GM23338 (cell line): ENCODE data around the gene INPP5A. TPM values are rescaled to one million over a fixed set of nuclear protein-coding genes. Genes with fewer than 3 reads are reported as not detected.
A peak's percentile ranks its signal among the peaks of the same experiment; 100 is the strongest.

ENCODE experiments used
- ATAC-seq: fragments of 200-7000 bp; cut with Tn5 transposase; 3 replicates; pipeline ENCODE4 v1.9.1; 2020
- DNase-seq: peaks from one replicate; pipeline ENCODE4 v3.0.0-alpha.2; 2015; ENCODE audit warnings: low spot score
- H2AFZ ChIP-seq: fragments of 200-600 bp; sonication (generic); 2 replicates; pipeline ENCODE4 v1.8.0; 2016; ENCODE audit warnings: antibody characterized with exemption, mild to moderate bottlenecking, moderate library complexity
- H3F3A ChIP-seq: fragments of 200-600 bp; sonication (generic); replicated peaks from 2 replicates; pipeline ENCODE4 v1.8.0; 2017; ENCODE audit warnings: antibody characterized with exemption, mixed run types, low read depth
- H3K27ac ChIP-seq: fragments of 200-600 bp; sonication (generic); 2 replicates; pipeline ENCODE4 v1.6.1; 2016; ENCODE audit warnings: low read depth
- H3K27me3 ChIP-seq: fragments of 200-600 bp; sonication (generic); 2 replicates; pipeline ENCODE4 v1.8.0; 2016; ENCODE audit warnings: mild to moderate bottlenecking, mixed run types, moderate library complexity; ENCODE audit not compliant: insufficient read depth
- H3K36me3 ChIP-seq: fragments of 200-600 bp; sonication (generic); 2 replicates; pipeline ENCODE4 v1.8.0; 2016; ENCODE audit warnings: mild to moderate bottlenecking; ENCODE audit not compliant: insufficient read depth
- H3K4me1 ChIP-seq: fragments of 200-600 bp; sonication (generic); 2 replicates; pipeline ENCODE4 v1.8.0; 2016; ENCODE audit warnings: mild to moderate bottlenecking, moderate library complexity; ENCODE audit not compliant: insufficient read depth
- H3K4me2 ChIP-seq: fragments of 200-600 bp; sonication (generic); 2 replicates; pipeline ENCODE4 v1.7.1; 2017; ENCODE audit warnings: mixed run types
- H3K4me3 ChIP-seq: fragments of 200-600 bp; sonication (generic); 2 replicates; pipeline ENCODE4 v1.6.1; 2016; ENCODE audit warnings: mixed run types
- H3K79me2 ChIP-seq: fragments of 200-600 bp; sonication (generic); replicated peaks from 2 replicates; pipeline ENCODE4 v1.8.0; 2017; ENCODE audit warnings: mild to moderate bottlenecking; ENCODE audit not compliant: insufficient read depth
- H3K9me2 ChIP-seq: fragments of 200-600 bp; sonication (generic); 2 replicates; pipeline ENCODE4 v1.8.0; 2017; ENCODE audit not compliant: insufficient read depth
- H4K20me1 ChIP-seq: fragments of 200-600 bp; sonication (generic); replicated peaks from 2 replicates; pipeline ENCODE4 v1.8.0; 2017; ENCODE audit warnings: mild to moderate bottlenecking; ENCODE audit not compliant: insufficient read depth
- H3K27ac Mint-ChIP-seq: 2 replicates; pipeline ENCODE4 v1.8.0; 2020; ENCODE audit warnings: inconsistent platforms, mild to moderate bottlenecking, moderate library complexity, mixed read lengths
- H3K27me3 Mint-ChIP-seq: 3 replicates; pipeline ENCODE4 v1.8.0; 2022; ENCODE audit warnings: low read depth, mild to moderate bottlenecking, moderate library complexity, mixed read lengths, inconsistent platforms; ENCODE audit not compliant: insufficient read depth, poor library complexity
- H3K36me3 Mint-ChIP-seq: 3 replicates; pipeline ENCODE4 v1.8.0; 2021; ENCODE audit warnings: low read depth, mild to moderate bottlenecking, inconsistent platforms, moderate library complexity, mixed read lengths
- H3K4me1 Mint-ChIP-seq: 3 replicates; pipeline ENCODE4 v1.8.0; 2020; ENCODE audit warnings: mild to moderate bottlenecking, inconsistent platforms, mixed read lengths
- H3K4me3 Mint-ChIP-seq: 3 replicates; pipeline ENCODE4 v1.8.0; 2021; ENCODE audit warnings: moderate library complexity, mild to moderate bottlenecking, inconsistent platforms, mixed read lengths
- H3K9me3 Mint-ChIP-seq: 3 replicates; pipeline ENCODE4 v1.8.0; 2020; ENCODE audit warnings: moderate library complexity, mild to moderate bottlenecking, inconsistent platforms, mixed read lengths
- EZH2 ChIP-seq: fragments of 200-600 bp; sonication (generic); IDR thresholded peaks from one replicate; pipeline ENCODE4 v1.8.0; 2017; ENCODE audit warnings: antibody characterized with exemption, mild to moderate bottlenecking, low read depth; ENCODE audit not compliant: unreplicated experiment
- EZH2phosphoT487 ChIP-seq: fragments of 200-600 bp; sonication (generic); IDR thresholded peaks from one replicate; pipeline ENCODE4 v1.8.1; 2018; ENCODE audit warnings: antibody characterized with exemption; ENCODE audit not compliant: unreplicated experiment
- POLR2AphosphoS5 ChIP-seq: IDR thresholded peaks from 2 replicates; pipeline ENCODE4 v1.6.1; 2016; ENCODE audit warnings: antibody characterized with exemption, low read depth
- STAT1 ChIP-seq: IDR thresholded peaks from one replicate; pipeline ENCODE4 v1.6.1; 2016; ENCODE audit warnings: antibody characterized with exemption; ENCODE audit not compliant: unreplicated experiment
- ZNF114 ChIP-seq: fragments of 250-450 bp; sonication (Bioruptor Pico); IDR thresholded peaks from 2 replicates; pipeline ENCODE4 v1.5.0; 2020; ENCODE audit warnings: mild to moderate bottlenecking, moderate library complexity
- ZNF331 ChIP-seq: fragments of 250-450 bp; sonication (Bioruptor Pico); IDR thresholded peaks from 2 replicates; pipeline ENCODE4 v1.5.0; 2020; ENCODE audit warnings: low read depth, mild to moderate bottlenecking, moderate library complexity
- polyA plus RNA-seq: library from polyadenylated mRNA; unstranded; fragments of >200 nt; fragmentation: Nextera tagmentation; extraction: Ambion mirVana; gene quantifications from 2 replicates; pipeline ENCODE4 v1.2.1, GENCODE V29; 2016
- total RNA-seq: library from RNA; depleted of rRNA; stranded (reverse); fragments of >200 nt; shearing (Covaris generic); gene quantifications from 2 replicates; pipeline ENCODE4 v1.2.3, GENCODE V29; 2014
- TF ChIP-seq, protein P1 (sequence below): IDR thresholded peaks from one replicate; pipeline ENCODE4 v1.6.1; 2018; ENCODE audit warnings: antibody characterized with exemption; ENCODE audit not compliant: unreplicated experiment
- TF ChIP-seq, protein P2 (sequence below), 2 experiments: fragments of 200-600 bp in 1 of 2; sonication (generic) in 1 of 2; conservative IDR thresholded peaks; 2 replicates each; pipeline versions ENCODE4 v1.5.1 to v1.6.1; 2016 to 2017; ENCODE audit warnings: antibody characterized with exemption in 2 of 2, low read depth in 2 of 2, mild to moderate bottlenecking in 2 of 2, moderate library complexity in 1 of 2
- TF ChIP-seq, protein P3 (sequence below): IDR thresholded peaks from 2 replicates; pipeline ENCODE4 v1.6.1; 2016; ENCODE audit warnings: antibody characterized with exemption

The INPP5A gene
- total and polyA plus RNA-seq, 2 experiments from 2014 or later, result 5.9 to 40.6 TPM

DNA sequence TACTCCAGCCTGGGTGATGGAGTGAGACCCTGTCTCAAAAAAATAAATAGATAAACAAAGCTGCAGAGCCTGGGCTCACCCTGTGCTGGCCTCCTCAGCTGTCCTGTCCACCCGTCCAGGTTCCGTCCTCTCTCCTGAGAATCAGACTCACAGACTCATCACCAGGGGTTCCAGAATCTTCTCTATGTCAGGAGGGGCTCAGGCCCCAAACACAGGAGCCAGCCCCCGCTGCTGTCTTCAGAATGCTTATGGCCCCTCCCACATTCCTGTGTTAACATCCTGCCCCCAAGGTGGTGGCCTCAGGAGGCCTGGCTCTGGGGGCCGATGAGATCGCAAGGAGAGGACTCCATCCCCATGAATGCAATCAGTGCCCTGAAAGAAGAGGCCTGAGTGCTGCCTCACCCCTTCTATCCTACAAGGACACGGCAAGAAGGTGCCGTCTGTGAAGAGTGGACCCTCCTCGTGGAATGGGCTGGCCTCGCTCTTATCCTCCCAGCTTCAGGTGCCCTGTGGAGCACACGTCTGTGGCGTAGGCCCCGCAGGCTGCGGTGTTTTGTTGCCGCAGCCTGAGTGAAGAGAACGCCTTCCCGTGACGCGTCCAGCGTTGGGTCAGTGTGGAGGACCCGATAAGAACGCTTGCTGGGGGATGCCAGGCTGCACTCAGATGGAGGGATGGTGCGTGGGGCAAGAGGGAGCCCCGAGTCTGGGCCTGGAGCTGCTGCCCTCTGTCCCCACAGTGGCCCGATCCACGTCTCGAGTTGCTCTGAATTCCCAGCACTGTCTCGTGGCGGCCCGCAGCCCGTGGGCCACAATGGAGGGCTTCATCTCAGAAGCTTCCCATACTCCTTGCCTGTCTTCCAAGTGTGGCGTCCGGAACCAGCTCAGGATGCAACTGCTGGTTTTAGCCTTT is 77.1 kb downstream of the INPP5A start:
- Mint-ChIP-seq H3K27ac (no peak overlapping the region), H3K27me3 (peaks cover 20% of the 10 kb centered on the region), H3K9me3 (peaks cover 25% of the 10 kb centered on the region), H3K36me3 (peaks cover 11% of the 10 kb centered on the region), H3K4me3 (no peak overlapping the region), H3K4me1 (peaks cover 6% of the 10 kb centered on the region; the same call in 2 of the 3 replicates)
- Histone ChIP-seq H3K27ac (no peak overlapping the region), H3K4me2 (no peak overlapping the region), H3K79me2 (no peaks in the 10 kb centered on the region), H3K4me3 (no peak overlapping the region), H3K9me2 (peaks cover 3% of the 10 kb centered on the region; the same call in 1 of the 2 replicates), H2AFZ (no peak overlapping the region), H3K4me1 (no peaks in the 10 kb centered on the region), H3K27me3 (no peaks in the 10 kb centered on the region), H3F3A (no peaks in the 10 kb centered on the region), H3K36me3 (no peaks in the 10 kb centered on the region), H4K20me1 (no peaks in the 10 kb centered on the region)
- ATAC-seq (peak; percentile 36; the same call in 2 of the 3 replicates), DNase-seq (no peak)
- TF ChIP-seq, protein P1, sequence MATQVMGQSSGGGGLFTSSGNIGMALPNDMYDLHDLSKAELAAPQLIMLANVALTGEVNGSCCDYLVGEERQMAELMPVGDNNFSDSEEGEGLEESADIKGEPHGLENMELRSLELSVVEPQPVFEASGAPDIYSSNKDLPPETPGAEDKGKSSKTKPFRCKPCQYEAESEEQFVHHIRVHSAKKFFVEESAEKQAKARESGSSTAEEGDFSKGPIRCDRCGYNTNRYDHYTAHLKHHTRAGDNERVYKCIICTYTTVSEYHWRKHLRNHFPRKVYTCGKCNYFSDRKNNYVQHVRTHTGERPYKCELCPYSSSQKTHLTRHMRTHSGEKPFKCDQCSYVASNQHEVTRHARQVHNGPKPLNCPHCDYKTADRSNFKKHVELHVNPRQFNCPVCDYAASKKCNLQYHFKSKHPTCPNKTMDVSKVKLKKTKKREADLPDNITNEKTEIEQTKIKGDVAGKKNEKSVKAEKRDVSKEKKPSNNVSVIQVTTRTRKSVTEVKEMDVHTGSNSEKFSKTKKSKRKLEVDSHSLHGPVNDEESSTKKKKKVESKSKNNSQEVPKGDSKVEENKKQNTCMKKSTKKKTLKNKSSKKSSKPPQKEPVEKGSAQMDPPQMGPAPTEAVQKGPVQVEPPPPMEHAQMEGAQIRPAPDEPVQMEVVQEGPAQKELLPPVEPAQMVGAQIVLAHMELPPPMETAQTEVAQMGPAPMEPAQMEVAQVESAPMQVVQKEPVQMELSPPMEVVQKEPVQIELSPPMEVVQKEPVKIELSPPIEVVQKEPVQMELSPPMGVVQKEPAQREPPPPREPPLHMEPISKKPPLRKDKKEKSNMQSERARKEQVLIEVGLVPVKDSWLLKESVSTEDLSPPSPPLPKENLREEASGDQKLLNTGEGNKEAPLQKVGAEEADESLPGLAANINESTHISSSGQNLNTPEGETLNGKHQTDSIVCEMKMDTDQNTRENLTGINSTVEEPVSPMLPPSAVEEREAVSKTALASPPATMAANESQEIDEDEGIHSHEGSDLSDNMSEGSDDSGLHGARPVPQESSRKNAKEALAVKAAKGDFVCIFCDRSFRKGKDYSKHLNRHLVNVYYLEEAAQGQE, result no peak
- TF ChIP-seq EZH2 (no peak), STAT1 (no peak), ZNF331 (no peak), POLR2AphosphoS5 (no peak), EZH2phosphoT487 (no peak), ZNF114 (no peak)
- TF ChIP-seq, protein P2, sequence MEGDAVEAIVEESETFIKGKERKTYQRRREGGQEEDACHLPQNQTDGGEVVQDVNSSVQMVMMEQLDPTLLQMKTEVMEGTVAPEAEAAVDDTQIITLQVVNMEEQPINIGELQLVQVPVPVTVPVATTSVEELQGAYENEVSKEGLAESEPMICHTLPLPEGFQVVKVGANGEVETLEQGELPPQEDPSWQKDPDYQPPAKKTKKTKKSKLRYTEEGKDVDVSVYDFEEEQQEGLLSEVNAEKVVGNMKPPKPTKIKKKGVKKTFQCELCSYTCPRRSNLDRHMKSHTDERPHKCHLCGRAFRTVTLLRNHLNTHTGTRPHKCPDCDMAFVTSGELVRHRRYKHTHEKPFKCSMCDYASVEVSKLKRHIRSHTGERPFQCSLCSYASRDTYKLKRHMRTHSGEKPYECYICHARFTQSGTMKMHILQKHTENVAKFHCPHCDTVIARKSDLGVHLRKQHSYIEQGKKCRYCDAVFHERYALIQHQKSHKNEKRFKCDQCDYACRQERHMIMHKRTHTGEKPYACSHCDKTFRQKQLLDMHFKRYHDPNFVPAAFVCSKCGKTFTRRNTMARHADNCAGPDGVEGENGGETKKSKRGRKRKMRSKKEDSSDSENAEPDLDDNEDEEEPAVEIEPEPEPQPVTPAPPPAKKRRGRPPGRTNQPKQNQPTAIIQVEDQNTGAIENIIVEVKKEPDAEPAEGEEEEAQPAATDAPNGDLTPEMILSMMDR (conservative IDR thresholded peaks at IDR 0.05; ENCODE audit: low read depth in 2 of 2), result no peak
- TF ChIP-seq, protein P3, sequence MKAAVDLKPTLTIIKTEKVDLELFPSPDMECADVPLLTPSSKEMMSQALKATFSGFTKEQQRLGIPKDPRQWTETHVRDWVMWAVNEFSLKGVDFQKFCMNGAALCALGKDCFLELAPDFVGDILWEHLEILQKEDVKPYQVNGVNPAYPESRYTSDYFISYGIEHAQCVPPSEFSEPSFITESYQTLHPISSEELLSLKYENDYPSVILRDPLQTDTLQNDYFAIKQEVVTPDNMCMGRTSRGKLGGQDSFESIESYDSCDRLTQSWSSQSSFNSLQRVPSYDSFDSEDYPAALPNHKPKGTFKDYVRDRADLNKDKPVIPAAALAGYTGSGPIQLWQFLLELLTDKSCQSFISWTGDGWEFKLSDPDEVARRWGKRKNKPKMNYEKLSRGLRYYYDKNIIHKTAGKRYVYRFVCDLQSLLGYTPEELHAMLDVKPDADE, result no peak
